ENCODE results near the gene ABLIM3. TPM values are rescaled to one million over a fixed set of nuclear protein-coding genes. Genes with fewer than 3 reads are reported as not detected.
"Not testable (repeated sequence)": the region's sequence is repeated elsewhere in the genome, so short reads cannot be mapped to it uniquely, and the experiment has no call there.

The ABLIM3 gene
- polyA plus RNA-seq, 4 donors: 0.94 to 2.2 (median 1.6) TPM

DNA sequence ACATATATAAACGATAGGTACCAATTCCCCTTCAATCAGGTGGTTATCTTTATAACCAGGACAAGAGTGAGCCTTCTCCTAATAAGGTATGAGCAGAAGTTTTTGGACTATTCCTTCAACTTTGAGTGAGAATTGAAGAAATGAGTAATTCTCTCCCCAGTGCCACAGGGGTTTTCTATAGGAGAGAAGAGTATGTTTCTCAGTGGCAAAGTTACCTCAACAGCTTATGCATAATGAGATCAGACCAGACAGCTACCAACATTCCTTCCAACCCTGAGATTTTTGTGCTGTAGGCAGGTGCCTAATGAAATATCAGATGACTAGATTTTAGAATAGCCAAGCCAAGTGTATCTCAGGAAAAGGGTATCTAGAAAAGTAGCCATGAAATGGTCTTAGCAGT is 40.9 kb downstream of the ABLIM3 start:
- no peak for DNase-seq (ENCODE audit: low read depth in 4 of 4, low spot score in 3 of 4)

DNA sequence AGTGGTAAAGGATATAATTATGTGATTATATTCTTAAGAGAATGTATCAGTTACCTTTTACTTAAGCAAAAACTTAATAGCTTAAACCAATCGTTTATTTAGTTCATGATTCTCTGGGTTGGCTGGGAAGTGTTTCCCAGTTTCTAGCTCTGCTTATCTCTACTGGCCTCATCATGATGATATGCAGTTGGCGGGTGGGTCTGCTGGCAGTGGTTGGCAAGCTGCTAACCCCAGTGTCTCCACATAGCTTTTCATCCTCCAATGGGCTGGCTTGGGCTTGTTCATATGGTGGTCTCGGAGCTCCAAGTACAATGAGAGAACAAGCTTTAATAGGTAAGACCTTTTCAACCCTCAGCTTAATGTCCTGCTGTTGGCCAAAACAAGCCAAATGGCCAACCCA is 43.8 kb downstream of the ABLIM3 start:
- no peak for DNase-seq (ENCODE audit: low read depth in 4 of 4, low spot score in 3 of 4)

DNA sequence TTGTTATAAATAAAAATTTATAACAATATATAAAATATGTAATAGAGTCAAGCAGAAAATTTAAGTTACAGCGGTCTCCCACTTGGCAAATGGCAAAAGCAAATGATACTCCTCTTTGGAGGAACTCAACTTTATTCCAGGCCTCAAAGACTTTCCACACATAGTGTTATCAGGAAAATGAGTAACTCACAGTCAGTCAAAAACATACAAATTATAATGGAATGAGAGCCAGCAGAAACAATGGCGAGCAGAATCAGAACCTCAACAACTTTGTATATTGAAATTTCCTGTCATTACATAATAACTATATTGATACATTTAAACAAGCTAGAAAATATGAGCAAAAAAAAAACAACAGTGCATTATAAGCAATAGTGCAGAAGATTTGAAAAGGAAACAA is 45.2 kb downstream of the ABLIM3 start:
- DNase-seq (ENCODE audit: low read depth in 4 of 4, low spot score in 3 of 4): no peak

DNA sequence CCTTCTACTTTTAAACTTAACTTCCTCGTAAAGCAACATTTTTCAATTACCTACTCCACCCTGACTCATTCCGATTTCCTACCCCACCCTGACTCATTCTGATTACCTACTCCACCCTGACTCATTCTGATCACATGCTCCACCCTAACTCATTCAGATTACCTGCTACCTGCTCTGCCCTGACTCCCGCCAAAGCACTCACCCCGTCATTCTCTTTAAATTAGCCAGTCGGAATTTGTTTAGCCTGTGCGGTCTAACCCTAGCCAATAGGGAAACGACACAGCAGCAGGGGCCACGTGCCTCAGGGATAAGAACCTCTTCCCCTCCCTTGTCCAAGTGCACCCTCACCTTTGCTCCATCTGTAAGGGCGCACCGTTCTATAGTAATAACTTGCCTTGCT is 46.3 kb downstream of the ABLIM3 start:
- not testable (repeated sequence) for DNase-seq (ENCODE audit: low read depth in 4 of 4, low spot score in 3 of 4)

DNA sequence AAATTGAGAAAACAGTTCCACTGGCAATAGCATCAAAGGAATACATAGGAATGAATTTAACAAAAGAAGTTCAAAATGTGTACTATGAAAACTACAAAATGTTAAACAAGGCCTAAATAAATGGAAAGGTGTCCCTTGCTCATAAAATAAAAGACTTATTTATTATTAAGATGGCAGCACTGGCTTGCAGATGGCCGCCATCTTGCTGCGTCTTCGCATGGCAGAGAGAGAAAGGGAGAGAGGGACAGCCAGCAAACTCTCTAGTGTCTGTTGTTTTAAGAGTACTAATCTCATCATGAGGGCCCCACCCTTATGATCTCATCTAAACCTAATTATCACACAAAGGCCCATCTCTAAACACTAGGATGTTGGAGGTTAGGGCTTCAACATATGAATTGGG is 47.1 kb downstream of the ABLIM3 start:
- no peak for DNase-seq (ENCODE audit: low read depth in 4 of 4, low spot score in 3 of 4)

DNA sequence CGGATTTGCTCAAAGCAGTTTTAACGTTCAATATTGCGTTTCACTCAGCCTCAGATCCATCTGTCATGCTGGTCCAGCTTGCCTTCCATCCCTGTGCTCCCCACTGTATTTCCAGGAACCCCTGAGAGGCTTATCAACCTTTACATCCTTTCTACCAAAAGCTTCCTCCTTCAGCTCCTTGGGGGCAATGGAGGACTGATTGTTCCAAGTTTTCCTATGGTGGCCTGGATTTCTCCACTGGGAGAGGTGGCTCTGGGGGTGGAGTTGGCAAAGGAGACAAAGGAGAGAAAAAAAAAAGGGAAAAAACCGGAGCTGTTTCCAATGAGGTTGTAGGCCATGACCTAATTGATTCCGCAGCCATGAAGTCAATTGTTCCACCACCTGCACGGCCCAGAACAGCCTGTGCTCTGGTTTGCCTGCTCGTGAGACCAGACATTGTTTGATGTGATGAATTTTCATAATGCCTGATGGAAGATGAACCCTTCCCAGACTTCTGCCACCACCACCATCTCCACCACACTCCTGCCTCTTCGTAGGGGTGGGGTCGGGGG is 54.1 kb downstream of the ABLIM3 start:
- no peak for DNase-seq (ENCODE audit: low read depth in 4 of 4, low spot score in 3 of 4)

DNA sequence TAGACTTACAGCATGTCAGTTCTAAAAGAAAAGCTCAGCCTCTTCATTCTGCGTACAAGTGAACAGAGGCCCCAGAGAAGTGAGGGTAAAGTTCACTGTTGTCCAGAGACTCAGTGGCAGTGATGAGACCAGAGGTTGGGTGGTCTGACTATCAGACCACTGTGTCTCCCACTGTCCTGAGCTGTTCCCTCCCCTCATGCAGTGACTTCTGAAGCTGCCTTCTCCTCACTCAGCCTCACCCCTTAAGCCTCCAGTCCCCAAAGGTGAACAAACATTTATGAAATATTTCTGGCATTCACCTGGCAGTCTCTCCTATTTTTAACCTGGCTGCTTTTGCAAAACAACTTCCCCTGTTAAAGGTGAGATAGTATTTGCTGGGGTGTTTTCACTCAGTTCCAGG is 54.7 kb downstream of the ABLIM3 start:
- DNase-seq (ENCODE audit: low read depth in 4 of 4, low spot score in 3 of 4): no peak

DNA sequence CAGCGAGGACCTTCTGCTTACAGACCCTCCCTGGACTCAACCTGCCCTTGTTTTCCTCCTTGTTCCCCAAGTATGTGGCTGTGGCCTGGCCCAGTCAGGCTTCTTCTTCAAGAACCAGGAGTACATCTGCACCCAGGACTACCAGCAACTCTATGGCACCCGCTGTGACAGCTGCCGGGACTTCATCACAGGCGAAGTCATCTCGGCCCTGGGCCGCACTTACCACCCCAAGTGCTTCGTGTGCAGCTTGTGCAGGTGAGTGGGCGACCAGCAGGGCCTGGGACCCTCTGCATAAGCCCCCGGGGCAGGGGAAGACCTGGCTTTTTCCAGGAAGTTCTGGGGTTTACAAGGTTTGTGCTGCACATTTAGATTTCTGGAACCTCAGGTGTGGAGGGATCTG is 56.9 kb downstream of the ABLIM3 start:
- DNase-seq (ENCODE audit: low read depth in 4 of 4, low spot score in 3 of 4): no peak

DNA sequence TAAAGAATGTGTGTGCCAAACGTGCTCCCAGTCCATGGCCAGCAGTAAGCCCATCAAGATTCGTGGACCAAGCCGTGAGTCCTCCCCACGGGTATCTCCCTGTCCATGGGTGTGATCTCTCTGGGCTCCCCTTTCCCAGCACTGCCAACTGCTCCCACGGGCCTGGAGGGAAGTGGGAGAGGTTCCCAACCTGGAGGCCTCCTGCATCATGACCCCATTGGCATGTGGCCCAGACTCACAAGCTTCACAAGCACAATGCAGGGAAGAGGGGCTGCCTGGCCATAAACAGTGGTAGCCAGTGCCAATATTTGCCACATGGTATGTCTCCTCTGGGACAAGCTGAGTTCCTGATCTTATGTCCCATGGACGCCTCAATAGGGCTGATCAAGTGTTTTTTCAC is 59.1 kb downstream of the ABLIM3 start:
- no peak for DNase-seq (ENCODE audit: low read depth in 4 of 4, low spot score in 3 of 4)

DNA sequence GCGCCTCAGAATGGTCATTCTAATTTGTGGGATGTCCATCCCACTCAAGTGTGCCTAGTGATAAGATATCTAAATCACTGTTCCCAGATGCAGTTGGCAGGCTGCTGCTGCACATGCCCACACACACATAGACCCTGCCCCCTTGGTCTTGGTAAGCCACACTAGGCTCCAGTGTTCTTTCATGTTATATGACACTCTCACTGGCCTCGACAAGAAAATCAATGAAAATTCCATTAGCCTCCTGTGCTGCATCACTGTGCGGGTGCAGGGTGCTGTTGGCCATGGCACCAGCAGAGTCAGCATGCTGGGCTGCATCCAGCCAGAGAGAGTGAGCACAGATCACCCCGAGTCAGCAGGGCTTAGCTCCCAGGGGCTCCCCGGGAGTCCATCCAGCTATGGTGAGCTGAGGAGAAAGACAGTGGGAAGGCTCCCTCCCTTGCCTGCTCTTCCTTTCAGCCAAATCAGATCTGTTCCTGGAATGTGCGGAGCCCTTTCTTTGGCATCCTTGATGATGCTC is 59.9 kb downstream of the ABLIM3 start:
- DNase-seq (ENCODE audit: low read depth in 4 of 4, low spot score in 3 of 4): no peak

DNA sequence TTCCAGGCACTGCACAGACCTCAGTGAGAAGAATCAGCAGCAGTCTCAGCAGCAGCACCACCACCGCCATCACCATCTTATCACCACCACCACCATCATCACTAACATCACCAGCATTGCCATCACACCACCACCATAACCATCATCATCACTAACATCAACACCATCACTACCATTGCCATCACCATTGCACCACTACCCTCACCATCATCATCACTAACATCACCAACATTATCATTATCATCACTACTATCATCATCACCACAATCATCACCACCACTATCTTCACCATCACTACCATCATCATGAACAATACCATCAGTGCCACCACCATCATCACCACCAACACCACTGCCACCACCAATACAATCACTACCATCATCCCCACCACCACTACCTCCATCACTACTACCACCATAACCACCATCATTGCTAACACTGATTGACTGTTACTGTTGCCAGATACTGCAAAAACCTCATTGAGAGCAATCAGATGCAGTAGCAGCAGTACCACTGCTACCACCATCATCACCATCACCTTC is 61.7 kb downstream of the ABLIM3 start:
- DNase-seq (ENCODE audit: low read depth in 4 of 4, low spot score in 3 of 4): no peak

DNA sequence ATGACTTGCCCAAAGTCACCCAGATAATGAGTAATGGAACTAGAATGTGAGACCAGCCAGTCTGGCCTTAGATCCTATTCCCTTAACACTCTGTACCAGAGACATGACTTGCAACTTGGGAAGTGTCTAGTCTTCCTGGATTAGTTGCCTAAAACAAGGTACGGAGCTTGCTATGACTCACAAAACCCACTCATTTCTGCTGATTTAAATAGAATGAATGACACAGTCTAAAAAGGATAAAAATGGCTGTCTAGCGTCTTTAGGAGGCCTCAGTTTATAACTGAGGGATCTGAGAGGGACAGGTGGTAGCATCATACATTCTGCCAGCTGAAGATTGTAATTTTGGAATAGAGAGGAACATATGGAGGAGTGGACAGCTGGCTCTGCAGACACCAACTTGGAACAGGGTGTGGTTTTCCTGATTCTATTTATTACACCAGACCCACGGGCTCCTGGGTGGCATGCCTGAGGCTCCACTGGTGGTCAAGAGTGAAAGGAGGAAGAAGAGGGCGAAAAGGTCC is 62.7 kb downstream of the ABLIM3 start:
- DNase-seq (ENCODE audit: low read depth in 4 of 4, low spot score in 3 of 4): no peak

DNA sequence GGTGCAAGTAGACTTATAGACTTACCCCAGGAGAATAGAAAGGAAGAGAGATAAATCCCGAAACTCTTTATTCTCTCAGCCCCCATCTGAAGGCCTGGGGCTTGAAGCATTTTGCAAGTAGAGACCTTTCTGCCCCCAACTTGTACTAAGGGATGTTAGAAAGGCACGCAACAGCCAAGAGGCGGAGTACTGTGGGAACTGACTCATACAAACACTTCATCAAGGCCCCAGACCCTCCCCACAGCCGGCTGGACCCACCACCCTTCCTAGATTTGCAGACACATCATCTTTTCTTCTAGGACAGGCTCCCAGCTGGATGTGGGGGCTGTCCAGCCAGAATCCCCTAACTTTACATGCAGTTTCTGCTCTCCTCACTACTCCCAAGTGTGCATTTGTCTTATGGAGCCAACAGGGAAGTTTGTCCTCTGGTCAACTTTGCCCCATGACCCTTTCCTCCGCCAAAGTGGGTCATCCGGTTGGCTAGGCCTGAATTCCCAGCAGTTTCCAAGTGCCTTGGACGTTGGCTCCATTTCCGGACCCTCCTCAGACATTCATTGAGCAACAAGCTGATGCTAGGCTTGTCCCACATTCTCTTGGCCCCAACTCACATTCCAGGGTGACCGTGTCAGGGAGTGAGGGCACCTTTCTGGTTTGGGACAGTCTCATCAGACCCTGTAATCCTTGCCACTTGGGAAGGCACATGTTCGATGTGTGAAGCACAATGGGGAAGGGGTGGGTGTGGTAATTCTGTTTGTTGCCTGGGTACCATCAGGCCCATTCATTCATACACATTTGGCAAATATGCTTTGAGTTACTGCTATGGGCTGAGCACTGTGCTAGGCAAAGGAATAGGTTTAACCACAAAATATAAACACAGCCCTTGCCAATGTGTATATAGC is 64.6 kb downstream of the ABLIM3 start:
- no peak for DNase-seq (ENCODE audit: low read depth in 4 of 4, low spot score in 3 of 4)

DNA sequence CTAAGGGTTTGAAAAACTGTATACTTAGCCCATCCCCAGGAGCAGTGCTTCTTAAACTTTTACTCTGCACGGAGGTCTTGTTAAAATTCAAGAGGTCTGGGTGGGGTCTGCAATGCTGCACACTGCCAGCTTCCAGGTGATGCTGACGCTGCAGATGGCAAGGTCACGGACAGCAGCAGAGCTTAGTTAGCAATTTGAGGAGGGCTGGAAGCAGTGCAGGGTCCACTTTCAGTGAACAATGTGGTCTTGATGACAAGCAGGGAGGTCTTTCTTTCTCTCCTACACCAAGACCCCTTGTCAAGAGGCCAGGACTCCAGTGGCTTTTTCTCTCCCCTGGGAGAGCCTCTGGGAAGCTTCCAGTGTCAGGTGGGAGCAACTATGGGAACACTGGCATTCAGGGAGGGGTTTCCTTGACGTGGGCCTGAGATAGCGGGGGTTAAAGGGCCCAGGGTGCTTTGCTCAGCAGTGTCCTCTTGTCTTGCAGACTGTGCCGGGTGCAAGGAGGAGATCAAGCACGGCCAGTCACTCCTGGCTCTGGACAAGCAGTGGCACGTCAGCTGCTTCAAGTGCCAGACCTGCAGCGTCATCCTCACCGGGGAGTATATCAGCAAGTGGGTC is 65.3 kb downstream of the ABLIM3 start:
- DNase-seq (ENCODE audit: low read depth in 4 of 4, low spot score in 3 of 4): no peak

DNA sequence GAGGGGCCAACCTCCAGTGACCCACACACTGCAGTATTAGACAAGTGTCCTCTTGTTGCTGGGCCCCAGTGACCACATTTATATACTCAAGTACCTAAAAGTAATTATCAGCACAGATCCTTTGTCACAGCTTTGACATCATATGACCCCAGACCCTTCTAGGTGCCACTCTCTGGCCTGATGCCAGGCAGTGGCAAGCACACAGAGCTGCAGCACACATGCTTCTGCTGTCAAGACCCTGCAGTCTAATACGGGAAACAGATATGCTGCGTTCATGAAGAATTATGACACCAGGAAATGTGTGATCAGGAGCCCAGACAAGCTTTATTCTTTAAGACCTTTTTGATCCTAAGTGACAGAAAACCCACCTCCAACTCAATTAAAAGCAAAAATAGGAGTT is 66.5 kb downstream of the ABLIM3 start:
- DNase-seq (ENCODE audit: low read depth in 4 of 4, low spot score in 3 of 4): no peak

DNA sequence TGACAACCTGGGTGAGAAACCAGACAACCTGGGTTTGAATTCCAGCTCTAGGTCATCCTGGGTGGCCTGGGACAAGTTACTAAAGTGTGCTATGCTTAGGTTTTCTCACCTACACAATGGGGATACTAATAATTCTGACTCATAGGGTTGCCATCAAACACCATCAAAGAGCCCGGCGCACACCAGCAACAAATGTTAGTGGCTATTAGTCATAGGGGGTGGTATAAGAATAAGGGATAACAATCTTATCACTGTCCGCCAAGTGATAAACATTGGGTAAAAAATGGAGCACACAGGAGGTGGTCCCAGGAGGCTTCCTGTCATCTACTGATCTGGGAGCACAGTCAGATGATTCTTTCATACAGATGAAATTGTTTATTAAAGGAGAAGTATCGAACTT is 68.9 kb downstream of the ABLIM3 start:
- no peak for DNase-seq (ENCODE audit: low read depth in 4 of 4, low spot score in 3 of 4)

DNA sequence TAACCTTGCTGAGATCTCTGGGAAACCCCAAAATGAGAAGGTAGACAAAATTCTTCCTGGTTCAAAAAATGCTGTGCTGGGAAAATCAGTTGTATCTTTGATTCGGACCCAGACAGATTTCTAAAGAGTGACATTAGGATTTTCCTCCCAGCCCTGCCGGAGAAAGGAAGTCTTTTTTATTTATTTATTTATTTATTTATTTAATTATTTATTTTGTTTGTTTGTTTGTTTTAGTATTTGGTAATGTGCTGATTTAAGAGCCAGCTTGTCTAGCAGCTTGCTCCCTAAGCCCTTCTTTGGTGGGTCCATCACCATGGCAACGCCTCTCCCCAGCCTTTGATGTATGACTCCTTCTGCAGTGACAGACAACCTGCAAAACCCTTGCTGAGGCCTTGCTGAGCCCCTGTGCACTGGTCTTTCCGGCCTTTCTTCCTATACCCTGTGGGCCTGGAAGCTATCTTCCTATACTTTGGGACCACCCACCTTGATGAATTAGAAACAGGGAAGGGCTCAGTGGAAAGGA is 69.7 kb downstream of the ABLIM3 start:
- no peak for DNase-seq (ENCODE audit: low read depth in 4 of 4, low spot score in 3 of 4)

DNA sequence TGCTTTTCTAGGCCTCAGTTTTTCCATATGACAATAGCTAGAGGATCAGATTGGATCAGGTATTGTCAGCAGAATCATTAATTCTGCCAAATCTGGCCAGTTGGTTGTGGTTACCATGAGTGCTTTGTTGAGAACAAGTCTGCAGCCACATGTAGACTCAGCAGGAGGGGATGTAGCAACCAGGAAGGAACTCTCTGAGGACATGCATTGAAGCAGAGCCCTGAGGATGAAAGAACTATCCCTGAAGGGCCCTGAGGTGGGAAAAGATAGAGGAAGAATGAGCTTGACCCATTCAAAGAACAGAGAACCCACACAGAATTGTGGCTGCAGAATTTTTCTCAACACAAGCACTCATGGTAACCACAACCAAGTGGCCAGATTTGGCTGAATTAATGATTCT is 70.3 kb downstream of the ABLIM3 start:
- no peak for DNase-seq (ENCODE audit: low read depth in 4 of 4, low spot score in 3 of 4)

DNA sequence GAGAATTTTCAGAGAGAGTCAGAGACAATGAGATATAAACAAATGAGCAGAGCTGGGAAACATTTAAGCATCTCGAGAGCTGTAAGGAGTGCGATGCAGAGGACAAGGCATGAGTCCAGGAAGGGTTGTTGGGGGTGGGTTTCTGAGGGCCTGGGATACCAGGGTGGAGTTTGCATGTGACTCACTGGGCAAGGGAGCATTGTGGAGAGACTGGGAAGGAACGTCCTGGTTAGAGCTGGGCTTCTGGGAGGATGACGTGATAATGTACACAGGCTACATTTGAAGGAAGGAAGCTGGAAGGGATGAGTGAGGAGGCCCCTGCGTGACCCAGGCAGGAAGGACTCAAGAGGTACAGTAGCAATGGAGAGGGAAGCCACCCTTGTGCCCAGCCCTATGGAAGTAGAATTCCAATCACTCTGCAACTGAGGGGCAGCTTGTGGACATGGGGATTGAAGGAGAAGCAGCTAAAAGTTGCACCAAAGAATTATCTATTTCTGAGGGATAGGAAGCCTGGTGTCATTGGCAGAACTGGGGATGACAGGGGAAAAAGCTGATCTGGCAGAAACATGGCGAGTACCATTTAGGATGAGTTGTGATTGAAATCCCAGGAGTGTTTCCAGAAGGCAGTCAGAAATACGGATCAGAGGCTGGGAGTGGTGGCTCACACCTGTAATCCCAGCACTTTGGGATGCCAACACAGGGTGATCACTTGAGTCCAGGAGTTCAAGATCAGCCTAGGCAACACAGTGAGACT is 71.1 kb downstream of the ABLIM3 start:
- no peak for DNase-seq (ENCODE audit: low read depth in 4 of 4, low spot score in 3 of 4)

DNA sequence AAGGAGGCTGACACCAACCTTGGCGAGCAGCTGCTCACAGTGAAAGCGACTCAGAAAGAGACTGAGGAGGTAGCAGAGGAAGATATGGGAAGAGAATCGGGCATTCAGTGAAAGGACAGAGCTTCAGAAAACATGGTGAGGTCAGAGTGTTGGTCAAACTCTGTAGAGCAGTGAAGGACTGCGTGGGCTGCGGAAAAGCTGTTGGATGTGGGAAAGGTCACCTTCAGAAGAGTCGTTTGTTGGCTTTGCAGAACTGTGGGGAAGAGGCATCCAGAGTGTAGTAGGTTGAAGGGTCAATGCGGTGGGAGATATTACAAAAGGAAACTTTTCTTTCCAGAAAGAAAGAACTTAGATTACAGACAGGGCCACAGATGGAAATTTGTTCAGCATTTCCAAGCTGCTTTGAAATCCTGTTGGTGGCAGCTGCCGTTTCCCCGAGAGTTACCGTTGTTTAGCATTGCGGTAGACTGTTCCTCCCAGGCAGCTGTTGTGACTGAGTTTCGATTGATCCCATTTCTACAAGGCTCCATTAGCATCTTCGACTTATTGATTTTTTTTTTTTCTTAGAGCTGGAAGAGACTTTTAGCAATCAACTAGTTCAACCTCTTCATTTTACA is 72.1 kb downstream of the ABLIM3 start:
- no peak for DNase-seq (ENCODE audit: low read depth in 4 of 4, low spot score in 3 of 4)

All from right renal pelvis (tissue), 4 donors.